GM21526 (cell line): ENCODE measurements around the gene NLRC4.
"Not testable (repeated sequence)": the region's sequence is repeated elsewhere in the genome, so short reads cannot be mapped to it uniquely, and the experiment has no call there.

ENCODE experiments used
- ATAC-seq: cut with Tn5 transposase; IDR thresholded peaks from one replicate; pipeline ENCODE4 v1.9.1; 2021; ENCODE audit warnings: moderate library complexity; ENCODE audit not compliant: unreplicated experiment, low FRiP score

NLRC4 gene

DNA sequence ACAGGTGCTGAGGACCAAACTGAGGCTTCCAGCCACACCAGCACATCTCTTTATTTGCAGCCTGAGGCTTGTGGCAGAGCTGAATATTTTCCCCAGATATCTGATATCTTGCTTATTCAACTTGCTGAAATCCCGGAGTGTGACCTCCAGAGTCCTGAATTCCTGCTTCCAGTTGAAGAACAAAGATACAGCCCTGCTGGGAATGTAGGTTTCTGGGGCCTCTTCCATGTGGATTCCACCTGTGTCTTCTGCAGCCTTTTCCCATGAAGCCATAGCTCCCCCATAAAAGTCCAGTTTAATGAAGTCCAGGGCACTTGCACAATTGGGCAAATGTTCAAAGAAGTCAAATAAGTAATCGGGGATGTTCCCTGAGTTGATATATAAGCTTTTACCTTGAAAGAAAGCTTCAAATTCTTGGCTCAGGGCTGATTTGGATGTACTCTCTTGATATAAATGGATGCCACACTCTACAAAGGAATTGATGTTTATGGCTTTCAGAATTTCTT lies 14.9 kb downstream of the NLRC4 start:
- ATAC-seq: no peak

DNA sequence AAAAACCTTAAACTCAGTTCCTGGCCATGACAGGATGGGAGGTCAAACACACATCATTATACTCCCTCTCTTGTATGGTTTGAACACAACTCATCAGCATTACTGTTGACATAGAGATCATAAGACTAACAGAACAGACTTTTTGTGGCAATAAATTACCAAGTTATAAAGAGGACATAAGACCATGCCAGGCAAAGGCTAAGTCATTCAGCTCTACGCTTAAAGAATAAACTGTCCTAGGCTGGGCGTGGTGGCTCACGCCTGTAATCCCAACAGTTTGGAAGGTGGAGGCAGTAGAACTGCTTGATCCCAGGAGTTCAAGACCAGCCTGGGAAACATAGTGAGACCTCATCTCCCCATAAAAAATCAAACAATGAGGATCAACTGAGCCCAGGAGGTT lies 16.4 kb downstream of the NLRC4 start:
- ATAC-seq: no peak

DNA sequence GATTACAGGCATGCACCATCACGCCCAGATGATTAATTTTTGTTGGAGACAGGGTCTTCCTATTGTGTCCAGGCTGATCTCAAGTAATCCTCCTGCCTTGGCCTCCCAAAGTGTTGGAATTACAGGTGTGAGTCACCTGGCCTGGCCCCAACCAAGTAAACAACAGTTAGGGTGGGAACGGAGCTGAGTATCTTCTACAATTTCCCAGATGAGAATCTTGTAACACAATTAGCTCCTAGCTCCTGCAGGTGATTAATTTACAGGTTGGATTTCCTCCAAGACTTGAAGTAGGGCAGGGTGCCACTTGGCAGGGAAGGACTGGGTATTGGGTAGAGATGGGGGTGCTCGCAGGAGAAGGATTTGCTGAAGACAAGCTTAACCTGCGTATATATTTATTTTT lies 17.8 kb downstream of the NLRC4 start:
- ATAC-seq: no peak

DNA sequence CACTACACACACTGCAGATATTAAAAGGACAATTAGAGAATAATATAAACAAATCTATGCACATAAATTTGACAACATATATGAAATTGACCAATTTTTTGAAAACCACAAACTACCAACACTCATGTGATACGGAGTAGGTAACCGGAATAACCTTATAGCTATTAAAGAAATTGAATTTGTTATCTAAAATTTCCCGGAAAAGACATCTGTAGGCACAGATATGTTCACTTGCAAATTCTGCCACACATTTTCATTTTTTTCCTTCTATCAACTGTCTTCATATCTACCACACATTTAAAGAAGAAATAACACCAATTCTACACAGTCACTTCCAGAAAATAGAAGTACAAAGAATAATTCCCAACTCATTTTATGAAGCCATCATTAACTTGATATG lies 22.4 kb downstream of the NLRC4 start:
- ATAC-seq: no peak

DNA sequence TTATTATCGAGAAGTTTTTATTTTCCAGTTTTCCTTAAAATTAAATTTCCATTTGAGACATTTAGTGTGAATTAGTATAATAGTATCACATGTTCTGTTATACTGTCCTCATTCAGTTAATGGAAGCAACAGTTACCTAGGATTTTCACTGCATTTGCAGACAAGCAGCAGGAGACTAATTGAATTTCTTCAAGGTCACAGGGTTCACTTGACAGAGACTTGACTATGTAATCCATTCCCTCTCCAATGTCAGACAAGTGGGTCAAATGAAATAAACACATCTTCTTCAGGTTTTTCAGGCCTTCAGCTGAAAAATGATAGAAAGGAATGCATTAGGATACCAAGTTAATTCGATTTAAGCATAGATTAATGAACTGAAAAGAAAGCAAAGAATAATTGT lies 26.7 kb downstream of the NLRC4 start:
- no peak for ATAC-seq

DNA sequence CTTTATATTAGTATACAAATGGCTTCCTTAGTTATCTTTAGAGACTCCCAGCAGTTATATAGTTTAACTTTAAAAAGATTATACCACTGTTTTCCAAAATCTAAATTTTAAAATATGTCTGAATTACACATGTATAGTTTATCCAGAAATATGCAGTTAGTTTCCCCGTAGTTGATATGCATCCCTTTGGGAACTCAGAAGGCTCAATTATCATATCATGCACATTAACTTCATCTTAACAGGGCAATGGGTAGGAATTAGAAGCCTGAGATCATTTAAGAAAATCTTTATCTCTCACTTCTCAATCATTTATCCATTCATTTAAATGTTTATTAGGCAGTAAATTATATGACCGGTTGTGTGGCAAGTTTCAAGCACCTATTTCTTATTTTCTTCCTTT lies 27.2 kb downstream of the NLRC4 start:
- no peak for ATAC-seq

DNA sequence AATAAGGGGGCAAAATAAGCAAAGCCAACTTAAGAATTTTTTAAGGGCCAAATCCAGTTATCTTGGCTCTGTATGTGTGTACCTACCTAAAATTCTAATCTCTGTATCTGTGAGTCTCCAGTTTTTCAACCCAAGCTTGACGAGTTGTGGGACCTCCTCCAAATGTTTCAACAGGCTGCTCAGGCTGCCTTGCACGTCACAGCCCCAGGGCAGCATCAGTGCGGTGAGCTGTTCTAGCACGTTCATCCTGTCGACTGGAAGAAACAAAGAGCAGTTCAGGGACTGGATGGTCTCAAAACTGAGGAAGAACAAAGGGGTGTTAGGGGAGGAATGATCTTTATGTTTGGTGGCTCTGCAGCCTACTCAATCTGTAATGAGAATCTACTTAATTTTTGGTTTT lies 29.4 kb downstream of the NLRC4 start:
- no peak for ATAC-seq

DNA sequence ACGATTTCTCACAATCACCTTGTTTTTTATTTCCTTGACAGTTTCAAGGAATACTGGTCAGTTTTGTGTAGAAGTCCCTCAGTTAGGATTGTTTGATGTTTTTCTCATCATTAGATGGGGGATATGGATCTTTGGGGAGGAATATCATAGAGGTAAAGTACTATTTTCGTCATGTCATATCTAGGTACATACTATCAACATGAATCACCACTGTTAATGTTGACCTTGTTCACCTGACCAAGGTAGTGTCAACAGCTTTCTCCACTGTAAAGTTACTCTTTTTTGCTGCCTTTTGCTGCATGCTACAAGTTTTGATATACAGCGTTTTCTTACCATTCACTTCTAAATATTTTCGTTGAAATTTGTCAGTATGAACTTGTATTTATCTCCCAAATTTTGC lies 32.7 kb downstream of the NLRC4 start:
- no peak for ATAC-seq

DNA sequence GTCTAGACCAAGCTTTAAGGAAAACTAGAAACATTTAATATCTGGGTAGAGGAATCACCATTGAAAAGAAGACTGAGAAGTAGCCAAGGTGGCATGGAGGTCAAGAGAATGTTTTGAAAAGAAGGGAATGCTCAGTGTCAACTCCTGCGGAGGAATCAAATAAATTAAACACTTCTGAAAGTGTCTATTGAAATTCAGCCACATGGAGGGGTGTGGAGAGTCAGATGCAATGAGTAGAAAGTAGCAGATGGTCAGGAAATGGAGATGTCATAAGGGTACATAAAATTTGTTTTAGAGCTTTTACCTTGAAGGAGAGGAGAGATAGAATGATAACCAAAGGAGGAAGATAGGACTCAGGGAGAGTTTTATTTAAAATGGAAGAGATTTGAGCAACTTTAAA lies 35.1 kb downstream of the NLRC4 start:
- ATAC-seq: no peak

DNA sequence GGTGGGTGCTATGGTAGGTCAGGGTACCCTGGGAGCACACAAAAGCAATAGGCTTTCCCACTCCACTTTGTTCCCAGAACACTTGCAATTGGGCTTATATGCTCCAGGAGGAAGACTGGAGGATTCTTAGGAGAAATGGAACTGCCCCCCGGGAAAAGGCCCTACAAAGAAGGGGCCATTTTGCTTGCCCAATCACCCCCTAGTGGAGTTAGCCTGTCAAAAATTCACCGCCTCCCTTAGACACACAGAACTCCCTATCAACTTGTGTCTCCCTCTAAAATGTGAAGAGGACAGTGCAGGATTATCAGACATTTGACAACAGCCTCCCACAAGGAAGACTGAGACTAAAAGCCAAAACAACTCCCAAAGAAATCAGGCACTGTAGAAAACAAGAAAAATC lies 36.5 kb downstream of the NLRC4 start:
- no peak for ATAC-seq

DNA sequence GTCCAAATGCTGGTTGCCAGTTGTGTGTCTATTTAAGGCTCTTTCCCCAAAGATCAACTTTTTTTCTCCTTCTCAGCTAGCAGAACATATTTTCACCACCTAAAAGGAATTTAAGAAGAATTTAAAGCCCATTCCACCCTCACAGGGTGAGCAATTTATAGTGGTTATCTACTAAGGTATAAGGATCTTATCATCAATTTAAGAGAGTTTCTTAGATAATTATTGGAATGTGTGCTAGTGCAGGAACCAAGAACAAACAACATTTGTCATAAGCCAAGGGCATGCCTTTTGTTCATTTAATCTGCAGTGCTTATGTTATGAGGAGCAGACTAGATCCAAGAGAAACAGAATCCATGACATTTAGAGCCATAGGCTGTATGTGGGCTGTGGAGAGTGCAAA lies 37.2 kb downstream of the NLRC4 start:
- ATAC-seq: no peak

DNA sequence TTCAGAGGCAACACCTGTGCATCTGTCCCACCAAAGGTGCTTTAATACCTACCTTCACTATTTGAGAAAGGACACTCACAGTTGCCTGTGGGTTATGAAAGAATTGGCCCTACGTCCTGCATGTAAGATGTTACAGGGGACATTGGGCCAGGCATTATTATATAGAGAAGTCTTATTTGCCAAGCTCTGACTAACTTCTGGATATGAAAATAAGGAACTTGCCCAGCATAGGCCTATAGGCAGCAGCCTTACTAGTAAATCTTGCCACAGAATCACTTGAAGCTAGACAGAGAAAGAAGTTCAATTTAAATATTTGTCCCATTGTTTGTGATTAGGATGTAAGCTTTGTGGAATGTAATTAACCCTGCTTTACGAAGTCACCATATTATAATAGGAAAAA lies 41.7 kb downstream of the NLRC4 start:
- no peak for ATAC-seq

DNA sequence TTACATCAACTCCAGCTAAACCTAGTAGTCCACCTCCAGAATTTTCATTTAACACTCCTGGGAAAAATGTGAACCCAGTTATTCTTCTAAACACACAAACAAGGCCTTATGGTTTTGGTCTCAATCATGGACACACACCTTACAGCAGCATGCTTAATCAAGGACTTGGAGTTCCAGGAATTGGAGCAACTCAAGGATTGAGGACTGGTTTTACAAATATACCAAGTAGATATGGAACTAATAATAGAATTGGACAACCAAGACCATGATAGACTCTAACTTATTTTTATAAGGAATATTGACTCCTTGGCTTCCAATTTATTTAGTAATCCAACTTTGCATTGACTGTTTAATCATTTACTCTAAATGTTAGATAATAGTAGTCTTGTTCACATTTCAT lies 44.2 kb downstream of the NLRC4 start:
- no peak for ATAC-seq

DNA sequence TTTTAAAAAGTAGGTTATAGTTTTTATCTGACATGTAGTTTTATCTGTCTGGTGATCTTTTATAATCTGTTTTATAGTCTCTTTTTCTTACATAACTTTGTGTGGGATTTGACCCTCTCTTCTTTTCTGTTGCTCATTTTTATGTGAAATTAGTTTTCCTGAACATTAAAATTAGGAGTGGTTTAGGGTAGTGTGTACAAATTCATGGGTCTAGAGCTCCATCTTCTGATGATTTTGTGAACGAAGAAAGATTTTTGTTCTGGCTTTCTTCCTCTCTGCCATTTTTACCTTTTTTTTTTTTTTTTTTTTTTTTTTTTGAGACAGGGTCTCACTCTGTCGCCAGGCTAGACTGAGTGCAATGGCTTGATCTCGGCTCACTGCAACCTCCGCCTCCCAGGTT lies 52.4 kb downstream of the NLRC4 start:
- no peak for ATAC-seq

DNA sequence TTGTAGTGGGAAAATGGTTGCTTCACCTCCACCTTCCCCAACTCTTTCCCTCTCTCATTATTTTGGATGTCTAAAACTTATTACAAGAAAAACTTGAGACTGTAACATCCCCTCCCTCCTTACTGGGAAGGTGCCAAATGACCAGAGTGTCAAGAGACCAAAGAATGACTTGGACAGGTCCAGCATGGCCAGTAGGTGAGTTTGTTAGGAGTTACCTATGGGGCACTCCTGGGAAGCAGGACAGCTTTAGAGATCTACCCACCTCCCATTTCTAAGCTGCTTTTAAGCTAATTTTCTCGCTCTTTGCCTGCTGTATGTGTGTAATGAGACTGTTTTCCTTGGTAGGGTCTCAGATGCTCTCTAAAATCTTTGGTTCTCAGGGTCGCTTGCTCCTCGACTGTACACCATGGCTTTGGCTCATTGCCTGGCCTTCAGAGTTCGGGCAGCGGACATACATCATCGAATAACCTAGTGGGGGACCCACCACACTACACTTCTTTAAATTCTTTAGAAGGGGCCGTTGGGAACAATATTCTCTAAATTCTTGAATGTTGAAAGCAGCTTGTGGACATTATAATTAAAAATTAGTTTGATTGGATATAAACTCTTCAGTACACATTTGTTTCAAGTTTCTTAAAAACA lies 53.8 kb downstream of the NLRC4 start:
- no peak for ATAC-seq

DNA sequence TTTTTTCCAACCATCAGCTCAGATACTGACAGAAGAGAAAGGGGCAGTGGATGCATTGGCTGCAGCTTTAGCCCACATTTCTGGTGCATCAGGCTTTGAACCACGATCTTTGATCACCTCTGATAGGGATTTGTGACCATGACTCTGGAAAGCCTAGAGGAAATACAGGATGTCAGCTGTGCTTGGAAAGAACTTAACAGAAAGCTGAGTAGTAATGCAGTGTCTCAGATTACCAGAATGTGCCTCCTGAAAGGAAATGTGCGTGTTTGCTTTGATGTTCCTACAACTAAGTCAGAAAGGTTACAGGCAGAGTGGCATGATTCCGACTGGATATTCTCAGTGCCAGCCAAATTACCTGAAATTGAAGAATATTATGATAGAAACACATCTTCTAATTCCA lies 61.3 kb downstream of the NLRC4 start:
- ATAC-seq: not testable (repeated sequence)

DNA sequence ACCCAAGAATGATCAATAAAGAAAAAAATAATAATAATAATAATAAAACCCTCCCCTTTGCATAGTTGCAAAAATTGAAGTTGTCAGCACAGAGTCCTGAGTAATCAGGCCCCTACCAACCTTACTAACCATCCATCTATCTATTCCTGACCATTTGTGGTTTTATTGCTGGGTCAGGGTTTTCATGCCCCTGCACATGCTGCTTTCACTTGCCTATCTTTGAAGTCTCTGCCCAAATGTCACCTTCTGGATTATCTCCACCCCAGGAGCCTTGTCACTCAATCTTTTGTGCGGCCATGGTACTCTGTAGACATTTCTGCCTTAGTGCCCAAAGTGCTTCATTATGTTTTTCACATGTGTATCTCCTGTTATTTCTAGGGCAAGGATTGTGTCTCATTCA lies 63.9 kb downstream of the NLRC4 start:
- no peak for ATAC-seq

DNA sequence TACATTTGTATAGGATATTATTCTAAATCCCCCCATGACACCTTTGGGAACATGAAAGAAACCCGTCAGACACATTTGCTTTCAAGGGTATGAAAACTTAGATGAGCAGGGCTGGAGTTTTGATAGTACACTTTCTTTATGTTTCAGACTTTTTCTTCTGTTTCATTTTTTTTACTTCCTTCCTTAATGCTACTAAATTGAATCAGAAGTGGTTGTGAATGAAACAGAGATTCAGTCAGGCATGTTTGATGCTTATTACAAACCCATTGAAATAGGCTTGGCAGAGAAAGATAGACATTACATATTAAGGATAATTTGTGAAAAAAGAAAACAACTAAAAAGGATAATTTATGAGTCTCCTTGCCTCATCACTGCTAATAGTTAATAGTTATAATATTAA lies 72.3 kb downstream of the NLRC4 start:
- ATAC-seq: no peak

DNA sequence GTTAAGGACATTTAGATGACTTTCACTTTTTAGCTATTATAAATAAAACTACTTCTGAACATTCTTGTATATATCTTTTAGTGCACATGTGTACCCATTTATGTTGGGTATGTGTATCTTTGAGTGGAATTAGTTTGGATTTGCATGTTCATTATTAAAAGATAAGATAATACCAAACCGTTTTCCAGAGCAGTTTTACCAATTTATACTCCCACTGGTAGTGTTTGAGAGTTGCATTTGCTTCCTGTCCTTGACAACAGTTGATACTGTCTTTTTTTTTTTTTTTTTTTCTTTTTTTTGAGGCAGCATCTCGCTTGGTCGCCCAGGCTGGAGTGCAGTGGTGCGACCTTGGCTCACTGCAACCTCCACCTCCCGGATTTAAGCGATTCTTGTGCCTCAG lies 75.7 kb downstream of the NLRC4 start:
- ATAC-seq: no peak

DNA sequence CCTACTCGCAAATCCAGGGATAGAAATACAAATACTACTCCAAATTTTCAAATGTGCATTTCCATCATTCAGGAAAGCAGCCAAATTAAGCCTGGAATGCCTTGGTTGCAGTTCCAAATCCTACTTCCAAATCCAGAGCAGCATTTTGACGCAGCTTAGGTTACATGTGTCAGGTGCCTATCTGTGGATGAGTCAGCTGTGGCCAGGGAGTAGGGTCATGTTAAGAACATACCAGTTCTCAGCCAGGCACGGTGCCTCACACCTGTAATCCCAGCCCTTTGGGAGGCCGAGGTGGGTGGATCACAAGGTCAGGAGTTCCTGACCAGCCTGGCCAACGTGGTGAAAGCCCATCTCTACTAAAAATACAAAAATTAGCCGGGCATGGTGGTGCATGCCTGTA lies 82.0 kb downstream of the NLRC4 start:
- ATAC-seq: no peak
